Prostate gland (tissue), 2 donors: ENCODE data around the gene THRB. TPM values are rescaled to one million over a fixed set of nuclear protein-coding genes. Genes with fewer than 3 reads are reported as not detected.

Experiments used
- DNase-seq: peaks from one replicate; pipeline ENCODE4 v3.0.0-alpha.2; 2019; ENCODE audit warnings: low spot score
- H3K27ac ChIP-seq, 2 donors: fragments of 200-600 bp; sonication (generic); 2 replicates each; pipeline ENCODE4 v1.5.1; 2017 to 2019
- H3K27me3 ChIP-seq: fragments of 200-600 bp; sonication (generic); replicated peaks from 2 replicates; pipeline ENCODE4 v1.5.1; 2019; ENCODE audit not compliant: insufficient read depth
- H3K36me3 ChIP-seq, 2 donors: fragments of 200-600 bp; sonication (generic); 1 replicate in 1 of 2; 2 replicates in 1 of 2; pipeline versions ENCODE4 v1.5.1 to v1.8.1; 2017 to 2019
- H3K4me1 ChIP-seq: fragments of 200-600 bp; sonication (generic); replicated peaks from 2 replicates; pipeline ENCODE4 v1.5.1; 2019
- H3K4me3 ChIP-seq, 2 donors: fragments of 200-600 bp; sonication (generic); 2 replicates each; pipeline ENCODE4 v1.5.1; 2017 to 2019
- H3K9me3 ChIP-seq: fragments of 200-600 bp; sonication (generic); 2 replicates; pipeline ENCODE4 v1.5.1; 2017
- CTCF ChIP-seq, 4 experiments: fragments of 200-600 bp in 2 of 4; fragments of 450-650 bp in 2 of 4; sonication (generic) in 2 of 4; IDR thresholded peaks; 1 replicate in 3 of 4; 2 replicates in 1 of 4; pipeline ENCODE4 v1.5.1; 2016 to 2019; ENCODE audit warnings: antibody characterized with exemption in 4 of 4, mild to moderate bottlenecking in 2 of 4, moderate library complexity in 2 of 4
- POLR2A ChIP-seq: fragments of 450-650 bp; IDR thresholded peaks from one replicate; pipeline ENCODE4 v1.6.1; 2016; ENCODE audit warnings: antibody characterized with exemption, mild to moderate bottlenecking
- POLR2AphosphoS5 ChIP-seq: sonication (generic); formaldehyde crosslinking; IDR thresholded peaks from one replicate; pipeline ENCODE4 v1.6.1; 2017; ENCODE audit warnings: antibody characterized with exemption
- WGBS: methylation state at CpG from one replicate; pipeline ENCODE4 v1.1.5; 2018; 5-methylcytosine and 5-hydroxymethylcytosine counted together
- intact Hi-C: fragments of 100-400 bp; cut with DNase I; formaldehyde crosslinking; loops from one replicate; pipeline ENCODE4 v1.14.2; 2022
- total RNA-seq, 2 donors: library from RNA; depleted of rRNA; stranded (reverse); fragments of >200 nt; gene quantifications; one replicate each; pipeline ENCODE4 v1.1.0, GENCODE V29; 2016

THRB gene
- total RNA-seq, 2 donors from 2014 or later: 13.0 to 39.6 TPM

DNA sequence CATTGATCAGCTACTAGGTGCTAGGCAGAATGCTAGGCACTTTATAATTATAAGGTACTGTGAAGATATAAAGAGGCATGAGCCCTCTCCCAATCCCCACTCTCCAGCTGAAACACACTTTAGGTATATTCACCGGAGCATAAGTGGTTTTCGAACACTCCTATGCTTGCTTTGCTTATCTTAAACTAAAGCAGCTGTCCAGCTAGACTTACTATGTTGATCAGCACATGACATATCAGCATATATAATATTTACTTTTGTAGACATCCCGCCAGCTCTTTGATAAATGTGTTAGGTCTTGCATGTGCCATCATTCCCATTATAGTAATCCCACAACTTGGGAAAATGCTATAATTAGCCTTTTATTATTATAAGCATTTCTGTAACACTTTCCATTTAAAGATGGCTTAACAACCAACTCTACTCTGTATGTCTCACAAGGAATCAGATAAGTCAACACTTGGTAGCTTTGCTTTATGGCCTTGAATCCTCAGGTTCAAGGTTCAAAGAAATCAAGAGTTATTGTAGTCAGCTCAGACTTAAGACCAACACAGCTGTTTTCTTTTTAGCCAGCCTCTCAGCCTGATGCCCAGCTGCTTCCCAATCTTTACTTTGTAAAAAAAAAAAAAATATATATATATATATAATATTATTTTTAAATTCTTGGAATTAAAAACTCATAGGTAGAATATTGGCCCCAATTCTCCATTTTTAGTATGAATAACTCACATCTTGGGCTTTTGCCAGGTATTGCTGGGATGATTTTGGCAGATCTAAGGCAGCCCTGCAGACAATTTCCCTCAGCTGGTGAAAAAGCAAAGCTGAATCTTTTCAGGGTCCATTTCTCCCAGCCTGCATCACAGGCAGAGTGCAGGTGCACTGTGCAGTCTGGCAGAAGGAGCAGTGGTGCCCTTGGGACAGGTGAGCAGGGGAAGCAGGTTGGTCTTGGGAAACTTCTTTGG lies 104.2 kb downstream of the THRB start:
- Histone ChIP-seq H3K9me3 (no peaks in the 10 kb centered on the region), H3K4me1 (no peaks in the 10 kb centered on the region), H3K36me3 (no peaks in the 10 kb centered on the region), H3K27ac (peak overlapping the region in 1 of 2 donors; percentile 29), H3K27me3 (no peaks in the 10 kb centered on the region), H3K4me3 (no peak overlapping the region)
- WGBS: 85% methylated on average over 3 of the region's 3 CpGs
- intact Hi-C loops: no loop called here
- no peak for TF ChIP-seq CTCF (IDR thresholded peaks at IDR 0.05)
- TF ChIP-seq POLR2A: no peak
- TF ChIP-seq POLR2AphosphoS5: no peak
- no peak for DNase-seq

DNA sequence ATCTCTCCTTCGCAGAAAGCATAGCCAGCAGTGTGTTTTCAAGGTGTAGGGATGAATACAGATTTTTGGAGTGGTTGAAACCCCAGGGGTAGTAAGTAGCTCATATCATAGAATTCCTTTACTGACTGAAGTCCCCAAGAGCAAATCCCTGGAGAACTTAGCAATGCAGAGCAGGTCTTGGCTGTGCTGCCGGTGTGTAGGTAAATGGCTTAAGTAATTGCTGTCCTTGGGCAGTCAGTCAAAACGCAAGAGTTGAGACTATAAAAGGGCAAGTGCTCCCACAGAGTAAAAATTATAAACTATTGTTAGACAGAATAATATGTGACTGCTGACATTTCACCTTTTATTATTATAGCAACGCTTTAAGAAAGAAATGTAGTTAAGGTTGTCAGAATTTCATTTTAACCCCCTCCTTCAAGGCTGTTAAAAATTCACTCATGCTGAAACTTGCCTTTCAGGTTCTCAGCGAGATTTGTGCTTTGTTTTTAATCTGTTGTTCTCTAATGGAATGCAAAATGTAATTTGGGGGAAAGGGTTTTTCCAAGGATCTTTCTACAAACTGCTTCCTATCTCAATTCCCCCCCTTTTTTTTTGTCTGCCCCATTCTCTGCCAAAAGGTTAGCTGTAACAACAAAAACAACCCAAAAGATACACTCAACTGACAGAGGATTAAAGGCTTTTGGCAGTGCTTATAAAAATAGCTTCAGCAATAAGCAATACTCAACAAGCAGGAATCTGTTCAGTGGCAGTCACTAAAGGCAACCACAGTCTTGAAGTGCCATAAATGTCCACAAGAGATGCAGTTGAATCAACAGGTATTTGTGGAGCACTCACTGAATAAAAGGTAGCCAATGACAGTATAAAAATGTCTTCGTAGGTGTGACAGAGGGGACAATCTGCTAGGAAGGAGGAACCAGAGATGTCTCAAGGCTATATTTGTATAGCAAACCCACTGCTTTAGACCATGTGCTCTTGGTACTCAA lies 105.3 kb downstream of the THRB start:
- Histone ChIP-seq H3K27me3 (no peaks in the 10 kb centered on the region), H3K4me3 (no peak overlapping the region), H3K36me3 (no peaks in the 10 kb centered on the region), H3K4me1 (no peaks in the 10 kb centered on the region), H3K9me3 (no peaks in the 10 kb centered on the region), H3K27ac (peak overlapping the region; percentile 17 to 29)
- DNase-seq: peak; percentile 42
- WGBS: 34% methylated on average over 6 of the region's 6 CpGs
- intact Hi-C loops: no loop called here
- TF ChIP-seq CTCF (IDR thresholded peaks at IDR 0.05) (peak in 1 of 4 experiments; percentile 24), POLR2AphosphoS5 (peak; percentile 44), POLR2A (no peak)

- Histone ChIP-seq H3K27me3 (no peaks in the 10 kb centered on the region), H3K27ac (peak overlapping the region; percentile 17 to 29), H3K36me3 (no peaks in the 10 kb centered on the region), H3K9me3 (no peaks in the 10 kb centered on the region), H3K4me3 (no peak overlapping the region), H3K4me1 (no peaks in the 10 kb centered on the region)
- no peak for DNase-seq
- TF ChIP-seq POLR2AphosphoS5 (no peak), POLR2A (no peak), CTCF (IDR thresholded peaks at IDR 0.05) (no peak)
- intact Hi-C loops: no loop called here
Measured at GRCh38 chr3:24388611-24389010, 106.0 kb downstream of the THRB start.

GRCh38 chr3:24388159-24388558 lies 106.5 kb downstream of the THRB start:
- TF ChIP-seq POLR2AphosphoS5 (no peak), POLR2A (no peak), CTCF (IDR thresholded peaks at IDR 0.05) (no peak)

More at GRCh38 chr3:24388159-24388558, 106.5 kb downstream of the THRB start:
- Histone ChIP-seq H3K4me3 (no peak overlapping the region), H3K27ac (no peak overlapping the region), H3K9me3 (no peaks in the 10 kb centered on the region), H3K27me3 (no peaks in the 10 kb centered on the region), H3K4me1 (no peaks in the 10 kb centered on the region), H3K36me3 (no peaks in the 10 kb centered on the region)
- DNase-seq: no peak
- intact Hi-C loops: no loop called here
- WGBS: 97% methylated on average over 3 of the region's 3 CpGs
